Kidney (tissue), 14 donors: Measurements from ENCODE around the gene DOK6. TPM values are rescaled to one million over a fixed set of nuclear protein-coding genes. Genes with fewer than 3 reads are reported as not detected.

Source experiments
- DNase-seq, 5 donors: peaks; one replicate each; pipeline ENCODE4 v3.0.0-alpha.2; 2013 to 2020
- FAIRE-seq: peaks from 2 replicates; lab custom pipeline; 2012; peaks lifted over from hg19 to GRCh38; lab: Jason Lieb, UNC
- H3K27ac ChIP-seq, 2 donors: one replicate each; pipeline ENCODE4 v1.7.0; 2013; ENCODE audit warnings: low read depth in 2 of 2, low read length in 2 of 2, inconsistent platforms in 1 of 2
- H3K27me3 ChIP-seq: one replicate; pipeline ENCODE4 v1.7.1; 2013; ENCODE audit warnings: low read length, inconsistent platforms; ENCODE audit not compliant: control insufficient read depth, insufficient read depth
- H3K36me3 ChIP-seq, 3 donors: one replicate each; pipeline versions ENCODE4 v1.7.0 to v1.7.1; 2013; ENCODE audit warnings: low read length in 3 of 3, control low read depth in 1 of 3, inconsistent platforms in 1 of 3; ENCODE audit not compliant: insufficient read depth in 3 of 3, control insufficient read depth in 2 of 3
- H3K4me1 ChIP-seq, 3 donors: one replicate each; pipeline versions ENCODE4 v1.7.0 to v1.7.1; 2013; ENCODE audit warnings: low read length in 3 of 3, inconsistent platforms in 1 of 3, low read depth in 1 of 3; ENCODE audit not compliant: control insufficient read depth in 2 of 3, insufficient read depth in 2 of 3
- H3K4me3 ChIP-seq, 3 donors: one replicate each; pipeline versions ENCODE4 v1.7.0 to v1.8.1; 2013; ENCODE audit warnings: low read length in 3 of 3, control low read depth in 1 of 3, inconsistent platforms in 1 of 3
- H3K9ac ChIP-seq, 3 donors: one replicate each; pipeline versions ENCODE4 v1.7.0 to v1.7.1; 2013; ENCODE audit warnings: low read length in 3 of 3, control low read depth in 1 of 3, inconsistent platforms in 1 of 3
- H3K9me3 ChIP-seq, 3 donors: one replicate each; pipeline versions ENCODE4 v1.7.0 to v1.7.1; 2013; ENCODE audit warnings: low read length in 3 of 3, control low read depth in 1 of 3, inconsistent platforms in 1 of 3; ENCODE audit not compliant: control insufficient read depth in 2 of 3, insufficient read depth in 1 of 3
- intact Hi-C: fragments of 100-400 bp; cut with DNase I; formaldehyde crosslinking; loops from one replicate; pipeline ENCODE4 v1.11.1; 2022
- polyA plus RNA-seq: library from polyadenylated mRNA; stranded (reverse); fragments of 350-450 nt; fragmentation: Illumina TruSeq; extraction: RNeasy Lipid Tissue Mini Kit (QIAGEN cat#74804); gene quantifications from one replicate; pipeline ENCODE4 v1.2.3, GENCODE V29; 2014; ENCODE audit warnings: low read depth, low replicate concordance; ENCODE audit not compliant: insufficient read depth
- total RNA-seq: library from RNA; stranded (reverse); fragmentation: NEBNext Ultra II Directional; extraction: Animal tissue kit (Norgen Biotek cat#: 25700); gene quantifications from one replicate; pipeline ENCODE4 v1.2.1, GENCODE V29; 2021
- TF ChIP-seq, protein P1 (sequence below): IDR thresholded peaks from 3 replicates; pipeline ENCODE4 v1.5.1; 2012; ENCODE audit warnings: mild to moderate bottlenecking, moderate library complexity, borderline replicate concordance; ENCODE audit not compliant: insufficient read depth; ENCODE audit errors: extremely low read depth
- donor health status: control.
- donor health status: control.
- donor health status: control.
- donor health status: control.
- donor health status: control.
- donor health status: DM: yes; HTN: yes; CAD: no.
- donor health status: Normal renal cell carcinoma (clear cell type).

DOK6 gene
- total and polyA plus RNA-seq, 2 donors from 2014 or later: 3.8 to 4.6 TPM

DNA sequence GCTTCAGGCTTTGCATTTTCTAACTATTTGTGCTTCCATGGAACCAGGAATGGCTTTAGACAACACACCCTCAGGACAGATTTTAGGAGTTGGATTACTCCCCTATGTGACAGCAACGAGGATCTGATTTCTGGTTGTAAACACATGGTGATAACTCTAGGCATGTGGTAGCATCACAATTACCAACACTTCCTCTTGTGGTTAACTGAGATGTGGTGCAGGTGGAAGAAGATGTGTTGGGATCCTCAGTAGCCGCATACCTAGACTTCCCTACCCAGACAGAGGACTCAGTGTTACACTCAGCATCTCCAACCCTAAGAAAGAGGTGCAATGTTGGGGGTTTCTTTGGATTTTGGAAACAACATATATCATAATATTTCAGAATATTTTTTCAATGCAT, 234.8 kb downstream of the DOK6 start:
- H3K4me1 ChIP-seq: no peaks in the 10 kb centered on the region
- H3K27me3 ChIP-seq: no peaks in the 10 kb centered on the region
- intact Hi-C loops: no loop called here
- H3K27ac ChIP-seq: no peak overlapping the region
- H3K9ac ChIP-seq: no peak overlapping the region
- FAIRE-seq (no peak), DNase-seq (no peak)
- H3K9me3 ChIP-seq: no peaks in the 10 kb centered on the region
- TF ChIP-seq, protein P1, sequence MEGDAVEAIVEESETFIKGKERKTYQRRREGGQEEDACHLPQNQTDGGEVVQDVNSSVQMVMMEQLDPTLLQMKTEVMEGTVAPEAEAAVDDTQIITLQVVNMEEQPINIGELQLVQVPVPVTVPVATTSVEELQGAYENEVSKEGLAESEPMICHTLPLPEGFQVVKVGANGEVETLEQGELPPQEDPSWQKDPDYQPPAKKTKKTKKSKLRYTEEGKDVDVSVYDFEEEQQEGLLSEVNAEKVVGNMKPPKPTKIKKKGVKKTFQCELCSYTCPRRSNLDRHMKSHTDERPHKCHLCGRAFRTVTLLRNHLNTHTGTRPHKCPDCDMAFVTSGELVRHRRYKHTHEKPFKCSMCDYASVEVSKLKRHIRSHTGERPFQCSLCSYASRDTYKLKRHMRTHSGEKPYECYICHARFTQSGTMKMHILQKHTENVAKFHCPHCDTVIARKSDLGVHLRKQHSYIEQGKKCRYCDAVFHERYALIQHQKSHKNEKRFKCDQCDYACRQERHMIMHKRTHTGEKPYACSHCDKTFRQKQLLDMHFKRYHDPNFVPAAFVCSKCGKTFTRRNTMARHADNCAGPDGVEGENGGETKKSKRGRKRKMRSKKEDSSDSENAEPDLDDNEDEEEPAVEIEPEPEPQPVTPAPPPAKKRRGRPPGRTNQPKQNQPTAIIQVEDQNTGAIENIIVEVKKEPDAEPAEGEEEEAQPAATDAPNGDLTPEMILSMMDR: no peak
- H3K36me3 ChIP-seq: no peaks in the 10 kb centered on the region
- H3K4me3 ChIP-seq: no peak overlapping the region

DNA sequence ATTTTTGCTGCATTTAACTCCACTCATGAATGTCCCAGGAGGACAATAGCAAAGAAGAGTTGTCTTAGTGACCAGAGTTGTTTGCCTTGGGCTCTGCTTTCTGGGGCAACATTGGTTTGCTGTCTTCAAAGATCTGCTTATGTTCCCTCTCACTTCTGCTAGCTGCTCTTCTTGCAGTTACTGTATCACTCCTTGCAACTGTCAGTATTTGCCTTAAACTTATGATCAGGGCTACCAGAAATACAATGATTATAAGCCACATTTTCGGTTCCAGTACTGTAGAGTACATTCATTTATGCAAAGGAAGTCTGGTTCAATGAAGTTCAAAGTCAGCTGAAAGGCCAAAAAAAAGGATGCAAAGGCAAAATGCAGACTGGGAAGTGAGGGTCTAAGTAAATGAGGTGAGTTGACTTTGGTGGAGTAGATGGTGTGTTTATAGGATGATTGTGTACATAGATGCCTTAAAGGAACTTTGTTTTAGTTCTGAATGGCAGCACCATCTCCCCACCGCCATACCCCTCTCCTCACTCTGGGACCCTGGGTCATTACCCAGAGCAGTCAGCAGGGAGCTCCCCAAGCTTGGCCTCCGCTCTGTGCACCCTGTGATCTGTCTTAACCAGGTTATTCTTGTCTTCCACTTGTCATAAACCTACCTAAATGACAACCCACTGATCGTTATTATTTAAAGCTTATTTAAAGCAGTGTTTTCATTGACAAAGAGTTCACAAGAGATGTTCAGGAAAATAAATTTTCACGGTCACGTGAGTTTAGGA, 236.0 kb downstream of the DOK6 start:
- Histone ChIP-seq H3K27ac (no peak overlapping the region), H3K4me3 (no peak overlapping the region), H3K9ac (no peak overlapping the region), H3K9me3 (no peaks in the 10 kb centered on the region), H3K4me1 (no peaks in the 10 kb centered on the region), H3K36me3 (no peaks in the 10 kb centered on the region), H3K27me3 (no peaks in the 10 kb centered on the region)
- intact Hi-C loops: no loop called here
- DNase-seq (no peak), FAIRE-seq (no peak)
- TF ChIP-seq, protein P1: no peak

DNA sequence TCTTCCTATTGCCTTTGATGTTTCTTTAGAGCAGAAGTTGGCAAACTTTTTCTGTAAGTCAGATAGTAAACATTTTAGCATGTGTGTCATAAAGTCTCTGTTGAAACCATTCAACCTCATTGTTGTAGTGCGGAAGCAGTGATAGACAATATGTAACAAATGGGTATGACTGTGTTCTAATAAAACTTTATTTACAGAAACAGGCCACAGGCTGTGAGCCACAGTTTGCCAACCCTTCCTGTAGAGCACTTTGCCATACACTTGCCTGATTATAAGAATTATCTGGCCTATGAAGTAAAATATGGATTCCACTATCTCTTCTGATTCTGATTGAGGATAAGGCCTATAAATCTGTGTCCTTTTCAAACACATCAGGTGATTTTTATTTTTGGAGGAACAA, 237.4 kb downstream of the DOK6 start:
- H3K27me3 ChIP-seq: no peaks in the 10 kb centered on the region
- H3K9ac ChIP-seq: no peak overlapping the region
- H3K4me1 ChIP-seq: no peaks in the 10 kb centered on the region
- H3K9me3 ChIP-seq: no peaks in the 10 kb centered on the region
- H3K27ac ChIP-seq: no peak overlapping the region
- no peaks in the 10 kb centered on the region for H3K36me3 ChIP-seq
- FAIRE-seq (no peak), DNase-seq (no peak)
- TF ChIP-seq, protein P1: no peak
- intact Hi-C loops: no loop called here
- H3K4me3 ChIP-seq: no peak overlapping the region
